ENCODE measurements around the gene HOXB7.

The HOXB7 gene

DNA sequence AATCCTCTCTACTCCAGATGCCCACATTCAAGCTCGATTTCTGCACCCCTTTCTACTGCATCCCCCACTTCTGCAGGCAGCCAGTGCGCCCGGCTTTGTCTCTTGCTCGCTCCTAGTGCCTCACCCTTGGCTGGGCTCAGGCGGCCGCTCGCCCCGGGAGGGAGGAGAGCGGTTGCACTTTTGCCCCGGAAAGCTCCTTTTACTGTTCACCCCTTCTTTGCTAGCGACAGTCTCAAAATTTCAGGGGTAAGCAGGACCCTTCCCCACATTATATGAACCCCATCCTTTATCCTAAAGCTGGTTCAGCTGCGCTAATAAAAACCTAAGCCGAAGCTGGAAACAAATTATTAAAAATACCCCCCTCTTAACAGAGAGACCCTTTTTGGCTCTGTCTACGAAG is 18.2 kb downstream of the HOXB7 start:
- no peak for DNase-seq (ENCODE audit: extremely low spot score)
- ChIA-PET POLR2A (interaction anchor here (1.3 to 5.9 kb wide), 4 partner anchors 22 to 100 kb away, joined by 3 to 25 read pairs (median 6); no protein-coding TSS in a partner anchor), CTCF (interaction anchor here (0.9 to 1.6 kb wide), 9 partner anchors 18 to 259 kb away, joined by 3 to 5 read pairs (median 3); partner anchors contain the start of gene HOXB8)
- TF ChIP-seq ZNF384 (IDR thresholded peaks at IDR 0.05), result no peak
- no peak for TF ChIP-seq TARDBP (IDR thresholded peaks at IDR 0.05)
- no peak for TF ChIP-seq FOXA1 (IDR thresholded peaks at IDR 0.05)
- TF ChIP-seq SUZ12 (IDR thresholded peaks at IDR 0.05), result no peak
- TF ChIP-seq LEF1 (IDR thresholded peaks at IDR 0.05; ENCODE audit: borderline replicate concordance), result no peak
- no peak for TF ChIP-seq HDGF (IDR thresholded peaks at IDR 0.05; ENCODE audit: borderline replicate concordance)
- TF ChIP-seq FOXM1 (IDR thresholded peaks at IDR 0.05; ENCODE audit: borderline replicate concordance), result no peak
- no peak for TF ChIP-seq NFRKB (IDR thresholded peaks at IDR 0.05)
- TF ChIP-seq ELF4 (IDR thresholded peaks at IDR 0.05), result no peak
- TF ChIP-seq L3MBTL2 (conservative IDR thresholded peaks at IDR 0.05), result no peak
- no peak for TF ChIP-seq FOXK2 (IDR thresholded peaks at IDR 0.05)

- ChIA-PET CTCF (interaction anchor here (1.2 to 1.6 kb wide), 2 partner anchors 256 to 258 kb away, joined by 4 to 5 read pairs; no protein-coding TSS in a partner anchor), POLR2A (interaction anchor here (1.6 to 5.9 kb wide), 2 partner anchors 21 to 36 kb away, joined by 3 to 25 read pairs; no protein-coding TSS in a partner anchor)
- no peak for DNase-seq (ENCODE audit: extremely low spot score)
- TF ChIP-seq CTBP1 (IDR thresholded peaks at IDR 0.05; ENCODE audit: borderline replicate concordance) (no peak), LEF1 (IDR thresholded peaks at IDR 0.05; ENCODE audit: borderline replicate concordance) (no peak)
Observed at GRCh38 chr17:48592057-48592514, 18.7 kb downstream of the HOXB7 start.

DNA sequence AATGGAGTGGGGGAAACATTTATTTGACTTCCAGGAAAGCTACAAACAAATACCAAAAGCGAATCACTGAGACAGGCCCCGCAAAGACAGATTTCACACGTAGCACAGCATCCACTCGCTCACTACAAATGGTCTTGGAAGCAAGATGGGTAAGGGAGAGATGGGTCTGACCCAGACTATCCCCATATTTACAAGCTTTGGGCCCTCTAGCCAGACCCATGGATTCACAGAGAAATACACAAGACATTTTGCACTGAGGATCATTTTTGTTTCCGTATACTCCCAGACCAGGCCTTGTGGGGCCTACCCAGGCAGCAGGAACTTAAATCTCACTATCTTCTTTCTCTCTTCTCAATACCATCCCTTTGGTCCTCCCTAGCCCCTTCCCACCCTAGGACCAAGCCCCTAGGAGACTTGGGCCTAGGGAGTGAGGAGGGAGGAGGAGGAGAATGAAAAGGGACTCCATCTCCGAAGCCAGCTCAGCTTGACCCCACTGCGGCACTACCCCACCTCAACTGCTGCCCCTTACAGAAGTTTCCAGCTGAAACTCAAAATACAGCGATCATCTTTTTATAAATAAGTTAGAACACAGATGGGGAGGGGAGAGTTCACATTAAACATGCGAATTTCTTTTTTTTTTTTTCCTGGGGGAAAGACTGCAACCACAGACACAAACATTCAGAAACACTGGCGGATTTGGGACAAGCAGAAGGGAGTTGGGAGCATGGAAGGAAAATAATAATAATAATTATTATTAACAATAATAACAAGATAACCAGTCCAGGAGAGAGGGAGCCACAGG is 19.4 kb downstream of the HOXB7 start:
- ChIA-PET POLR2A (interaction anchor here (1.0 to 5.9 kb wide), 4 partner anchors 14 to 97 kb away, joined by 3 to 25 read pairs (median 12); partner anchors contain the start of gene HOXB4), CTCF (interaction anchor here (0.7 to 1.9 kb wide), 4 partner anchors 26 to 256 kb away, joined by 3 to 4 read pairs (median 3); no protein-coding TSS in a partner anchor)
- no peak for DNase-seq (ENCODE audit: extremely low spot score)
- TF ChIP-seq HDGF (IDR thresholded peaks at IDR 0.05; ENCODE audit: borderline replicate concordance), result no peak
- TF ChIP-seq BHLHE40 (IDR thresholded peaks at IDR 0.05; ENCODE audit: borderline replicate concordance), result no peak
- TF ChIP-seq L3MBTL2 (conservative IDR thresholded peaks at IDR 0.05), result no peak
- TF ChIP-seq ELF4 (IDR thresholded peaks at IDR 0.05), result no peak
- TF ChIP-seq ARNT (IDR thresholded peaks at IDR 0.05), result no peak
- no peak for TF ChIP-seq FOXK2 (IDR thresholded peaks at IDR 0.05)
- TF ChIP-seq SUZ12 (IDR thresholded peaks at IDR 0.05), result no peak
- no peak for TF ChIP-seq PKNOX1 (IDR thresholded peaks at IDR 0.05)
- no peak for TF ChIP-seq LEF1 (IDR thresholded peaks at IDR 0.05; ENCODE audit: borderline replicate concordance)
- no peak for TF ChIP-seq CTBP1 (IDR thresholded peaks at IDR 0.05; ENCODE audit: borderline replicate concordance)
- TF ChIP-seq NFRKB (IDR thresholded peaks at IDR 0.05), result no peak
- no peak for TF ChIP-seq TARDBP (IDR thresholded peaks at IDR 0.05)
- no peak for TF ChIP-seq ZNF384 (IDR thresholded peaks at IDR 0.05)
- TF ChIP-seq SP1 (IDR thresholded peaks at IDR 0.05), result no peak
- no peak for TF ChIP-seq FOXA1 (IDR thresholded peaks at IDR 0.05)
- TF ChIP-seq FOXM1 (IDR thresholded peaks at IDR 0.05; ENCODE audit: borderline replicate concordance), result no peak

DNA sequence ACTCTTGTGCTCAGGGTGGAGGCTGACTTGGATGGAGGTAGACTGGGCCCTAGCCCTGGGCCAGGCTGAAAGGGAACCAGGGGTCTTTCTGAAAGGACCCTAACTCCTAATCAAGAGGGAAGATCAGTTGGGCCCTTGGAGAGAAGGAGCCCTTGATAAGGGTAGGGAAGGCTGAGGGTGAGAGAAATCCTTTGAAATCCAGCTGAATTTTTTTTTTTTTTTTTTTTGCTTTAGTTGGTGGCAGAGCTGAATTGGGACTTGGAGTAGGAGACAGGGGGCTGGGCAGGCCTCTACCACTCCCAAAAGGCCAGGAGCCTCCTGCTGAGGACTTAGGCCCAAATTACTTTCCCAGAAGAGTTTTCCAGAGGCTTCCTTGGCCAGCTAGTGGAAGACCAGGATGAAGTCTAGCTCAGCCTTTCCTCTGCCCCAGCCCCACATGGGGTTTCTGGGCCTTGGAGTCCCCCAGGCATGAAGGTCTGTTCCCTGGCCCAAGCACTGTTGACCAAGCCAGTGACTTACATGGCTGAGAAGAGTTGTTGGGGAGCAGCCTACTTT is 20.1 kb downstream of the HOXB7 start:
- TF ChIP-seq ZNF384 (IDR thresholded peaks at IDR 0.05) (peak; percentile 95), NFRKB (IDR thresholded peaks at IDR 0.05) (no peak)
- no peak for DNase-seq (ENCODE audit: extremely low spot score)
- ChIA-PET CTCF (interaction anchor here (0.6 to 1.9 kb wide), 6 partner anchors 27 to 493 kb away, joined by 3 to 4 read pairs (median 3); no protein-coding TSS in a partner anchor), POLR2A (interaction anchor here (1.0 to 5.9 kb wide), 6 partner anchors 13 to 96 kb away, joined by 3 to 25 read pairs (median 18); partner anchors contain the start of genes HOXB4 and HOXB7)

- ChIA-PET CTCF (interaction anchor here (0.6 to 1.9 kb wide), 5 partner anchors 28 to 492 kb away, joined by 3 to 4 read pairs (median 3); no protein-coding TSS in a partner anchor), POLR2A (interaction anchor here (0.7 to 5.9 kb wide), 12 partner anchors 12 to 336 kb away, joined by 3 to 25 read pairs (median 7); partner anchors contain the start of genes HOXB4 and HOXB7)
Observed at GRCh38 chr17:48589831-48590606, 20.8 kb downstream of the HOXB7 start, which contains the start of gene HOXB3. HOXB3 (minus strand) TSS chr17:48590241; CDS start chr17:48552474, 37,767 bp downstream.

More at GRCh38 chr17:48589831-48590606, 20.8 kb downstream of the HOXB7 start, which contains the start of gene HOXB3:
- DNase-seq (ENCODE audit: extremely low spot score), result peak; percentile 66
- TF ChIP-seq PKNOX1 (IDR thresholded peaks at IDR 0.05) (peak; percentile 98), CTBP1 (IDR thresholded peaks at IDR 0.05; ENCODE audit: borderline replicate concordance) (peak; percentile 97), BHLHE40 (IDR thresholded peaks at IDR 0.05; ENCODE audit: borderline replicate concordance) (no peak)

Data from HEK293T (cell line).